Fibroblast of peridontal ligament (primary cell): ENCODE measurements around the gene CALD1.
"Not testable (repeated sequence)": the region's sequence is repeated elsewhere in the genome, so short reads cannot be mapped to it uniquely, and the experiment has no call there.

Experiments used
- DNase-seq: peaks from one replicate; pipeline ENCODE4 v3.0.0-alpha.2; 2010; ENCODE audit errors: extremely low read depth

Gene CALD1

DNA sequence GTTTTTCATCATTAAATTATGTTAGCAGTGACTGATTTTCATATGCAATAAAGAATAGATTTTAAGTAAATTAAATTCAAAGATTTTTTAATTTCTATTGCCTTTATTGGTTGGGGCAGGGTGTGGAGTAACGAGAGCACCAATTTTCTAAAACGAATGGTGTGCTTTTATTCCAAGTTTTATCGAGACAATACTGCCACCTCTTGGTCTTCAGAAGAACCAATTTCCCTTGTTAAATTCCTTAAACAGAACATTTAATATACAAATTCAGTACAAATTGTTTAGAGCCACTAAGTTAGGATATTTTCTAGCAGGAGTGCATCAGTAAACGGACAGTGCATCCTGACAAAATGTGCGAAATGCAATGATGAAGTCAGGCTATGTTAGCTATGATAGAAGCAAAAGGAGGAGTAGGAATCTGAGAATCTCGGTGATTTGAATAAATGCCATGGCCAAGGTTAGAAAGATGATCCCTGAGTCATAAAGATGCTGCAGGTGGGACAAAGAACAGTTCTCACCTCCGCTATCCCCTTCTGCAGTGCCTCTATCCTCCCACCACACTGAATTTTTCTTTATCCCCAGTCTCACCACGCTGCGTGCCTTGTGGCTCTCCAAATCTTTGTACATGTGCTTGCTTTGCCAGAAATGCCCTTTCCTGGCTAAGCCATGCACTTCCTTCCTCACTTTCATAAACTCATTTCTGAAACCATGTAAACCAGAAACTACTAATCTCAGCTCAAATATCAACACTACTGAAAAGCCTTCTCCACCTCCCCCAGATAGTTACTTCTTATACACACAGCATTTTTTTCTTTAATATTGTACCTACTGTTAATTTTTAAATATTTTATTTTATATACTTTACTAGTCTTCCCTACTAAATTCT lies 175.0 kb downstream of the CALD1 start:
- DNase-seq: peak; percentile 76

DNA sequence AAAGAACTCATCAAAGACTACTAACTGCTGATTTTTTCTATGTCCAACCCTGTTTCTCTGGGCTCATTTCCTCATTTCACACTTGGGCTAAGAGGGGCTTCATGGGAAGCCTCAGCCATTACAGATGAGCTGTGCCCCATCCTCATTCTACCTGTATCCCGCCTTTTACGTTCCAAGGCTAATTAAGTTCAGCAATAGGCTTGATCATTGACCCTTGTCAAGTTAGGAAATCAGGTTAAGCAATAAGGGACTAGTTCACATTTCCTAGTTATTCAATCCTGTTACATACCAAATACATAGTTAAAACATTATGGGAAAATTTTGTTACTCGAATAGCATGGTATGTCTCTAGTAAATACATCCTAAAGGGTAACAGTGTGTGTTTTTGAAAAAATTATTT lies 177.6 kb downstream of the CALD1 start:
- DNase-seq: no peak

DNA sequence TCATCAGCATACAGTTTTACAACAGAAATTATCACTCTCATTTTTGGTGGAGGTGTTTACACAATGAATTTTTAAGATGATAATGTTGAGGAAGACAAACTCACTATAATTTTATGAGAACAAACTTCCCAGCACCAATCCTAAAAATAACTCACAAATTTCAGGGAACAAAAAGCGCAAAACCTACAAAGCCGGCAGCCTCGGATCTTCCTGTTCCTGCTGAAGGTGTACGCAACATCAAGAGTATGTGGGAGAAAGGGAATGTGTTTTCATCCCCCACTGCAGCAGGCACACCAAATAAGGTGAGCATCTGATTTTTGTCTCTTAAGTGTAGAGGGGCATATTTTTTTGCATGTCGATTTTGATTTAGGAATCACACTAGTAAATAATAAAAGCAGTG lies 180.4 kb downstream of the CALD1 start:
- DNase-seq: no peak

DNA sequence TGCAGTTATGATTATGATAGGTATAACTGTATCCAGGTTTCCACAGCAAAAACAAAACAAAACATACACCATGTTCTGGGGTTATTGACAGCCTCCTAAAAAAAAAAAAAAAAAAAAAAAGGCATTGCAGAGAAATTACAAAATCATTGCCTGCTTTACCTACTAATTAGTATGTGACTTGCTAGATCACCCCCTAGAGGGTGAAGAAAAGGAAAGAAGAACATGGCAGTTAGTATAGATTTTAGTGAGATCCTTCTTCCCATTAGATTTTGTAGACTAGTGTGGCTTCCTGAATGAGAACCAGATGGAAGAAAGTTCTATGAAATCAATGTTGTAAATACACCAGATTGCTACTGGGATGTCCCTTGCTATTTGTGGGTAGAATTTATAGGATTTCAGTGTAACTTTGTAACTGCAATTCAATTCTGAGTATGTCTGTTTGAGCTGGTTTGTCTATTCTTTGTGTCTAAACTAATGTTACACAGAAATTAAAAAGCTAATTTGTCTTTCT lies 182.9 kb downstream of the CALD1 start:
- peak; percentile 73 for DNase-seq

DNA sequence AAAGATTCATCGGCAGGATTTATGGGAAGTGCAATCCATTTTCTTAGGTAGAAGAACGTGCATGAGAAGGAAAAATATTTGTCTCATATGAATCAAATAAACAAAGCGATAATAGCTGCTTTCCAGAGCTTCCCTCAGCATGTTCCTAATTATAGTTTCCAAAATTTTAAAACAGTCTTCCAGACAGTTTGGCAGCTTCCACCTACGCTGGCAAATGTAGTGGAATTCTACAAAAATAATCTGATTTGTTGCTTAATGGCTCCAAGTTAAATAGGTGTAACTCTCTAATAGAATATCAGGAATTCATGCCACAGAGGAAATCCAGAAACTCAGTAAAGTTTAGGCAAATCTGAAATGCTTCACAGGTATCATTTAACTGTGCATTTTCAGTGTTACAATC lies 183.6 kb downstream of the CALD1 start:
- DNase-seq: peak; percentile 43

DNA sequence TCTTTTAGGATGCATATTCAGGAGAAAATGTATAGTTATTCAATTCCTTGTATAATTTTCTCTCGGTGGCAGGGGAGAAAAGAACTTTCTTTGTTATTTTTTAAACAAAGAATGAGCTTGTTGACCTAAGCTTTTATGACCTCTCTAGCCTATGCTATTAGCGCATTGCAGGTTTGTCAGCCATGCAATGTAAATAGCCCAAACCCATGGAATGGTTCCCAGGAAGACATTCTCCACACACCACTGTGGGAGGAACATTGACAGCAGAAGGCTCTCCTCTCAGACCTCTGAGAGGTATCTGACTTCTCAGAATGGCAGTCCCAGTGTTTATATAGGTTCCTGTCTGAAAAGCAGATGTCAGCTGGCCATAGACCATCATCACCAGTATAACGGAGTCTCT lies 187.3 kb downstream of the CALD1 start:
- DNase-seq: no peak

DNA sequence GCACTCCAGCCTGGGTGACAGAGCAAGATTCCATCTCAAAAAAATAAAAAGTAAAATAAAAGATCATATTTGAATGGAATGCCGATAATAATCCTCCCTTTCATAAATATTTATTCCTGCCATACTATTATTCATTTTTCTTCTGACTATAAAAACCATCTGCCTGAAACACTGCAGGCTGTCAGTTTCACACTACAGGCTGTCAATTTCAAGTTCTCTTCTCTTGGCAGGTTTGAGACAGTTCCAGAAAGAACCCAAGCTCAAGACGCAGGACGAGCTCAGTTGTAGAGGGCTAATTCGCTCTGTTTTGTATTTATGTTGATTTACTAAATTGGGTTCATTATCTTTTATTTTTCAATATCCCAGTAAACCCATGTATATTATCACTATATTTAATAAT lies 188.7 kb downstream of the CALD1 start:
- no peak for DNase-seq

DNA sequence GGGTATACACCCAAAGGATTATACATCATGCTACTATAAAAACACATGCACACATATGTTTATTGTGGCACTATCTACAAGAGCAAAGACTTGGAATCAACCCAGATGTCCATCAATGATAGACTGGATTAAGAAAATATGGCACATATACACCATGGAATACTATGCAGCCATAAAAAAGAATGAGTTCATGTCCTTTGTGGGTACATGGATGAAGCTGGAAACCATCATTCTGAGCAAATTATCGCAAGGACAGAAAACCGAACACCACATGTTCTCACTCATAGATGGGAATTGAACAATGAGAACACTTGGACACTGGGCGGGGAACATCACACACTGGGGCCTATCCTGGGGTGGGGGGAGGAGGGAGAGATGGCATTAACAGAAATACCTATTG lies 202.2 kb downstream of the CALD1 start:
- not testable (repeated sequence) for DNase-seq

DNA sequence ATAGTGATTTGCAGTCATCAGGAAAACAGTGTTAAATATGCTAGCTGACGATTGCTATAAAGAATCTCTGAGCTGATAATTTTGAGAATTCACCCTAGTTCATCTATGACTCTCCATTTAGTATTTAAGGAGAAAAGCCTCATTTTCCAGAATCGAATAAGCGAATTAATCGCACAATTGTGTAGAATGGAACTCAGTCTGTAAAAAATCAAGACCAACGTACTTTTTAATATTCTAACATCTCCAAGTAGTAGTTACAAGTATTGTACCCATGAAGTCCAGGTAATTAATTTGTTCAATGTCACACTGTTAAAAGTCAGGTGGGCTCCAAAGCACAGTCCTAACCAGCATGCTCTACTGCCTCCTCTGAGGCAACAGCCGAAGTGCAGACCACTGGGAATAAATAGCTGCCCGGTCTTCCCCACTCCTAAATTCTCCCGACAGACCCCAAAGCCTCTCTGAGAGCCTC lies 206.5 kb downstream of the CALD1 start:
- DNase-seq: no peak

DNA sequence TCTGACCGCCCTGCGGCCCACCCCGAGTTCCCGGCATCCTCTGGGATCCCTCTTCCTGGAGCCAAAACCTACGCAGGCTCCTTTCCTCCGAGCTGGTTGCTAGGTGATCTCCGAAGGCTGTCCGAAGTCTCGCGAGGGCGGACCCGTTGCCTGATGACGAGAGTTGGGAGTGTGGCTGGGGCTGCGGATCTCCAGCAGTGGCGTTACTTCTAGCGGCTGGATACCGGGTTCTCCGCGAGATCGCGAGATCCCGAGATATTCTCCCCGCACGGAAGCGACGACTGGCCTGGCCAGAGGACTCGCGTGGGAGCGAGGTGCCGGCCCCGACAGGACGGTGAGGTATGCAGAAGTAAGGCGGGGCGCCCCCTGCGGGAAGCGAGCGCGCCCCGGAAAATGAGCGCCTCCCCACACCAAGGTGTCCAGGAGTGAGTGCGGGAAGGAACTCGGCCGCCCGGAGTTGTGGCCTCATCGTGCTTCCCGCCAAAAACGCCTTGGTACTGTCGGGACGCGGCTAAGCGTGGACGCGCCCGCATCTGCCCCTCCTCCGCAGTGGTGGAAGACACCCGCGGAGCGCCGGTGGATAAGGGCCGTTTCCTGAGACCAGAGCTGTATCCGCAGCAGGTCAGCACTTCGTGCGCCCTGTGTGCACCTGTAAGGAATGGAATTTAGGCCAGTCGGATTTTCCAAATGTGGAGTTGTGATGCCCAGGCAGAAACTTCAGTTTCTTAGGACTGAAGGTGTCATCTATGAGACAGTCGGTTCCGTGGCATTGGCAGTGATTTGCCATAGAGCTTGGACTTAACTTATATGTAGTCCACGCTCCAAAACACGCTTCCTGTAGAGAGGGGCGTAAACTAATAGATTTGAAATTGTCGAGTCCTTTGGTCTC lies 207.2 kb downstream of the CALD1 start, which contains the start of gene AGBL3:
Gene AGBL3, plus strand, starts transcription at position 146 of the 889 bp plus-strand sequence. CDS start 1,426 bp downstream, outside the sequence.
- DNase-seq: peak; percentile 98

DNA sequence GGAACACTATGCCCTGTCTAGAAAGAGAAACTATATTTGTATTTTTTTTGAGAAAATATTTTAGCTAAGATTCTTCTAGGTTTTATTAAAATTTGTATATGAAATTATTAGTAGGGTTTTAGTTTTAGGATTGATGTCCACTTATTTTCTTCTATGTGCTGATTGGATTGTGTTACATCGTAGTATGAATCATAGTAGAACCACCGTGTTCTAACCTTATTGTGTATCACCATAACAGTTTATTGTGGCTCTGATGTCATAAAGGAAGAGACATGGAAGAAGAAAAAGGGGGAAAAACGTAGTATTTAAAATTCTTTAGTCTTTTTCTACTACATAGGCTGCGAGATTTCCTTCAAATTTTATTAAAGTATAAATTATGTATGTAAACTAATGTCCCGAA lies 208.7 kb downstream of the CALD1 start:
- peak; percentile 19 for DNase-seq

DNA sequence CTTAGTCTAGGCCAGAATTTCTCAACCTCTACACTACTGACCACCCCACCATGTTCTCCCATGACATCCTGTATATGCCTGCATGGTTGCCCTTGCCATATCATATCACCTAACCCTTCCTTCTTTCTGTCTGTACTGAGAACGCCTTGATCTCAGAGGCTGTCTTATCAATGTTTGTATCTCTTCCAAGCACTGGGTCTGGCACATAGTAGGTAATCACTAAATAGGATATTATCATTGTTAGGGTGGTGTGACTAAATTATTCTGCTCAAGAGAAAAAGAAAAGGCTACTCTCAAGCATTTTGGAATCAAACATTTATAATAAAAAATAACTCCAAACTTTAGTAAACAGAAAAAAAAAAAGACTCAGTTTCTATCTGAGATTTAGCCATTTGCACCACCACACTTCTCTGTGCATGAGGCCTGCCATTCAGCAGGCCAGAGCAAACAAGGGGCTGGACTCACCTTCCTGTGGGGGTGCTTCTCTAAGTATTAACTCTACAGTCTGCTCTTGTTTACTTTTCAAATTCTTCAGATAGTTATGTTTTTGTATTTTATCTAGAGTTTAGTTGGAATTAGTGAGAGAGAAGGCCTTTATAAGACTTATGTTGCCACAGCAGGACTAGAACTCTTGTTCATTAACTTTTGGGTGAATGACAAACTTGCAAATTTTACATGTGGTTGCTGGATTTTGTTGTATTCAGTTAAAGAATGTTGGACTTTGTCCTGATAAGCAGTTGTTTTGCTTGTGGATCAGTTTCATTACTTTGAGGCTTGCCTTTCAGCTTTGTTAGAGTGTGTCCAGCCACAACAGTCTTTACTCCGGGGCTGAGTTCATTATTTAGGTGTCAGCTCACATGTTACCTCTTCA lies 212.3 kb downstream of the CALD1 start:
- peak; percentile 55 for DNase-seq

DNA sequence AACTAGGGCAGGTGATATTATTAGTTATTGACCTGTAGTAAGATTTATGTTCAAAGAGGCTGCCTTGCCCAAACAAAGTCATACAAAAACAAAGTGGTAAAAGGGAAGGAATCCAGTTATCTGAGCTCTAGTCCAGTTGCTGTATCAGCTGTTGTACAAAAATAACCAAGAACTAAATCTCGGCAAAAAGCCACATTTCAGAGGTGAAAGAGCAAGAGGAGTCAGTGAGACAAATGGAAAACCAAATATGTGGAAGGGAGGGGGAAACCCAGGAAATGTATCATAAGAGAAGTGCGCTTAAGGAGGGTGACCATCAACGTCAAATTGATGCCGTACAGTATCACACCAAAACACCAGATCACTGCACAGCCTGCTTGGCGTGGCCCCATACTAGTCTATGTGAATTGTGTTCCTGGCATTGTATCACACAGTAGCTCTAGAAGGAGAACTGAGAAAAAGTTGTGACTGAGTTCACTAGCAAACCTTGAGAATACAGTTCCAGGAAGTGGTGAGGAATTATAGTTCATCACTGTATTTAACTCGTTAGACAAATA lies 213.3 kb downstream of the CALD1 start:
- DNase-seq: peak; percentile 53

DNA sequence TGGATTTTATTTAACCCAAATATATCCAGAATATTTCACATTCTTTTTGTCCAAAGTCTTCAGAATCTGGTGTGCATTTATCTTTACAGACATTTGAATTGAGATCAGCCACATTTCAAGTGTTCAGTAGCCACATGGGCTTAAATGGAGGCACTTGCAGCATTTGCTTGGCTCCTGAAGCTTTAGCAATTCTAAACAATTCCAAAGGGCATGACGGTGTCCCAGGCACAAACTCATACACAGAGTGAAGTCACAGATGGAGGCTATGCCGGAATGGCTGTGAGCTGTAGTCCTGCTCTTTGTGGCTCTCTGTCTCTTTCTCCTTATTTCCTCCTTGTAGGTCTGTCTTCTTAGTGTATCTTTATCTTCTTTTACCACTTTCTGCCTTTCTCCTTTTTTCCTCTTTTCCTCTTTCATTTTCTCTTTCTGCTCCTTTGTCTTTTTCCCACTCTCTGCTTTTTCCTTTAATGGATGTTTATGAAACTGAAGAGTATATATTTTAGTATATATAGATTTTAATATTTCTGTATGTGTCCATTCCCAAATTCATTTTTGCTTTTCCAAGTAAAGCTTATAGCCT lies 214.5 kb downstream of the CALD1 start:
- no peak for DNase-seq

DNA sequence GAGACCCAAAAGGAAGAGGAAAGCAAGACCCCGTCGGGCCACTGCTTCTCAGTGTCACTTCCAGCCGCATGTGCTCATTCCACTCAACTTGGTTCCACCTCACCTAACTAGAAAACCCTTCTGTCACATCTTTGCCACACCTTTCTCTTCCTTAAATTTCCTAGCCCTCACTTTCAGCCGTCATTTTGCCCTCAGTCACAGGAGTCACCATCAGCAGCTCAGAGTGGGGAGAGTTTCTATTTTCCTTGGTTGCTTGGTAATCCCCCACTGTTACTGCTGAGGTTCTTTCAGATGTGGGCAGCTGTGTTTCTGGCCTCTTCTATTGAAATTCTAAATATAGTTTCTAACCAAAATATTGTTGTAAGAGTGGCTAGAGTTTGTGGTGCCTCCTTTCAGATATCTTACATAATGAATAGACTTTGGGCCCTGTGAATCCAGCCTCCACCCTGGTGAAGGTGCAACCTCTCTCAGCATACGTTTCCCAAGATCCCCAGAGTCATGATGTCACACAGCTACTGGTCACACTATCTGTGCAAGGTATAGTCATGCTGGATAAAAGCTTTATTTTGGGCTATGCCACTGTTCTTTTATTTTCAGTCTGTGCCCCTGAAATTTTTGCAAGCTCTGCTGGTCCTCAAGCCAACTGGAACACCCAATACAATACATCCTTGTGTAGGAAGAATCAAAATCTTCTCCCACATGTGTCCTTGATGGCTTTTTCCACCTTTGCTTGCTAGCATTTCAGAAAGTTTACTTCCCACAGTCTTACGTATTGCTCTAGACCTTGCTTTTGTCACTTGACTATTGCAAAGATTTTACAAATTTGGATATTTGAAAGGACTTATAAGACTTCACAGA lies 216.0 kb downstream of the CALD1 start:
- DNase-seq: no peak

DNA sequence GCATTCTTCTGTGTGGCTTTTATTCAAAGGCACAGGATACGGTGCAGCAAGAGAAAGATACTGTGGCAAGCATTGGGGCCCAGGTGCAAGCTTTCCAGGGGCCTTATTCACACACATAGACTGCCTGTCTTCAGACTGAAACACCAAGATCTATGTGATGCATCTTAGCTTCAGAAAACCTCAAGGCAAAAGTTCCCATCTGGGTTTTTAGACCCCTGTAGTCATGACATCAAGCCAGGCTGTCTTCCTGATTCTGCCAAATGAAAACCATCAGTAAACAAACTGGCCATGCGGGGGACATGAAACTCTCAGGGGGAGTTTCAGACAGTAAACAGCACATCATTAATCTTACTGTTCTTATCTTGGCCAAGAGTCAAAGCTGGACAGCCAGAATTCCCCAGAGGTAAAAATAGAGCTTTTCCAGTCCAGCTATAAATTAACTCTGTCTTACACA lies 216.7 kb downstream of the CALD1 start:
- DNase-seq: peak; percentile 13

DNA sequence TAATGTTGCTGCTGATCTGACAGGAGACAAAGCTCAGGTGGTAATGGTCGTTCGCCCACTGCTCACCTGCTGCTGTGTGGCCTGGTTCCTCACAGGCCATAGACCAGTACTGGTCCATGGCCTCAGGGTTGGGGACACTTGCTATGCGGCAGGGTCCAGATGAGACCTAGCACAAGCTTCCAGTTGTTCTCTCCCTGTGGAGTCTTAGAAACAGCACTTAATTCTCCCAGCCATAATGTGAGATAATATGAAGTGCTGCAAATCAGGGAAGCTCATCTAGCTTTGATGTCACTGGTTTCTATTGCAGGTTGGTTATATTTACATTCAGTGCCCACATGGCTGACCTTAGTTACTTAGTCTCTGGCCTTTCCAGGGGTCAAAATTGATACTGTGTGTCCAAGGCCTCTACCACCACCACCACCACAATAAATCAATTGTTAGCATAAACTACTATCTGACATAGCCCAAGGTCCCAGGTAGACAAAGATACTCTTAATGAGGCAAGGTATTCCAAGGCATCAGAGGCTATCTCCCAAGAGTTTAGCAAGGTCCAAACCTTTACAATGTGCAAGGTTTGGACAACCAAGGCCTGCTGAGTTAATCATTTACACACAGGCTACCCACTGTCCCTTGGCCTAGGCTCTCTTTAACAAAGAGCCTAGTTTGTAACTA lies 217.9 kb downstream of the CALD1 start:
- DNase-seq: no peak

DNA sequence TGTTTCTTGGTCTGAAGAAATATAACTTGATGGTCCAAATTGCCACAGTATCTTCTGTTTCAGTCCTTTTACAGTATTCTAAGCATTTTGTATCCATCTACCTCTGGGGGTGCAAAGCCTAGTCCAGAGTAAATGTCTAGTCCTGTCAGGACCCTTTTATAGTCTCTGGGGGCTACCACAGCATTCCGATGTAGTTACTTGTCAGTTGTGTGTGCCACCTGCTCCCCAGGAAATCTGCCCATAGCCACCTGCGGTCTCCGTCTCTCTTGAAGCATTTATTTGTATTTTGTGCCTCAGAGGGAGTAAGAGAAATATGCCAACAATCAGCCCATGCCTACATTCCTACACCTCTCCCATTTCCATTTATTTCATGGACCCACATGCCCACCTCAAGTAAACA lies 219.7 kb downstream of the CALD1 start:
- DNase-seq: no peak
